ENCODE data around the gene ATP1B1. TPM values are rescaled to one million over a fixed set of nuclear protein-coding genes. Genes with fewer than 3 reads are reported as not detected.
"Not testable (repeated sequence)": the region's sequence is repeated elsewhere in the genome, so short reads cannot be mapped to it uniquely, and the experiment has no call there.

ATP1B1 gene
- total and polyA plus RNA-seq, 9 donors = 35.8 to 130 (median 81.0) TPM

GRCh38 chr1:169175461-169175860 lies 69.0 kb downstream of the ATP1B1 start:
- no peaks in the 10 kb centered on the region for H3K9me3 ChIP-seq
- H3K27me3 ChIP-seq = no peaks in the 10 kb centered on the region
- no peaks in the 10 kb centered on the region for H3K4me1 ChIP-seq (ENCODE audit: insufficient read depth)
- intact Hi-C loops (cut with DNase I) = no loop called here
- WGBS, 3 donors = 72 to 77% (median 74%) methylated on average over 2 of the region's 2 CpGs
- no peak for TF ChIP-seq POLR2A (IDR thresholded peaks at IDR 0.05)
- TF ChIP-seq EP300 (IDR thresholded peaks at IDR 0.05) = no peak
- TF ChIP-seq, protein P1, sequence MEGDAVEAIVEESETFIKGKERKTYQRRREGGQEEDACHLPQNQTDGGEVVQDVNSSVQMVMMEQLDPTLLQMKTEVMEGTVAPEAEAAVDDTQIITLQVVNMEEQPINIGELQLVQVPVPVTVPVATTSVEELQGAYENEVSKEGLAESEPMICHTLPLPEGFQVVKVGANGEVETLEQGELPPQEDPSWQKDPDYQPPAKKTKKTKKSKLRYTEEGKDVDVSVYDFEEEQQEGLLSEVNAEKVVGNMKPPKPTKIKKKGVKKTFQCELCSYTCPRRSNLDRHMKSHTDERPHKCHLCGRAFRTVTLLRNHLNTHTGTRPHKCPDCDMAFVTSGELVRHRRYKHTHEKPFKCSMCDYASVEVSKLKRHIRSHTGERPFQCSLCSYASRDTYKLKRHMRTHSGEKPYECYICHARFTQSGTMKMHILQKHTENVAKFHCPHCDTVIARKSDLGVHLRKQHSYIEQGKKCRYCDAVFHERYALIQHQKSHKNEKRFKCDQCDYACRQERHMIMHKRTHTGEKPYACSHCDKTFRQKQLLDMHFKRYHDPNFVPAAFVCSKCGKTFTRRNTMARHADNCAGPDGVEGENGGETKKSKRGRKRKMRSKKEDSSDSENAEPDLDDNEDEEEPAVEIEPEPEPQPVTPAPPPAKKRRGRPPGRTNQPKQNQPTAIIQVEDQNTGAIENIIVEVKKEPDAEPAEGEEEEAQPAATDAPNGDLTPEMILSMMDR (IDR thresholded peaks at IDR 0.05) = no peak
- no peaks in the 10 kb centered on the region for H3K36me3 ChIP-seq
- H3K27ac ChIP-seq = no peak overlapping the region
- DNase-seq = no peak
- H3K4me3 ChIP-seq = no peak overlapping the region

DNA sequence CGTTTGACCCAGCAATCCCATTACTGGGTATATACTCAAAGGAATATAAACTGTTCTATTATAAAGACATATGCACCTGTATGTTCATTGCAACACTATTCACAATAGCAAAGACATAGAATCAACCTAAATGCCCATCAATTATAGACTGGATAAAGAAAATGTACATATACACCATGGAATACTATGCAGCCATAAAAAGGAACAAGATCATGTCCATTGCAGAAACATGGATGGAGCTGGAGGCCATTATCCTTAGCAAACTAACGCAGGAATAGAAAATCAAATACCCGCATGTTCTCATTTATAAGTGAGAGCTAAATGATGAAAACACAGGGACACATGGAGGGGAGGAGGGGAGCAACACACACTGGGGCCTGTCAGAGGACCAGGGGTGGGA lies 72.9 kb downstream of the ATP1B1 start:
- H3K4me1 ChIP-seq (ENCODE audit: insufficient read depth); H3K4me3 ChIP-seq; H3K27me3 ChIP-seq; DNase-seq; H3K9me3 ChIP-seq; H3K27ac ChIP-seq; H3K36me3 ChIP-seq; intact Hi-C loops (cut with DNase I): not testable (repeated sequence)
- WGBS, 3 donors = 93 to 97% (median 94%) methylated on average over 3 of the region's 3 CpGs

- WGBS, 3 donors = 81 to 88% (median 83%) methylated on average over 3 of the region's 3 CpGs
- Histone ChIP-seq H3K27me3 (no peaks in the 10 kb centered on the region), H3K36me3 (no peaks in the 10 kb centered on the region), H3K4me3 (no peak overlapping the region), H3K4me1 (ENCODE audit: insufficient read depth) (no peaks in the 10 kb centered on the region), H3K27ac (no peak overlapping the region), H3K9me3 (no peaks in the 10 kb centered on the region)
- TF ChIP-seq POLR2A (IDR thresholded peaks at IDR 0.05) (no peak), EP300 (IDR thresholded peaks at IDR 0.05) (no peak)
- TF ChIP-seq, protein P1 (IDR thresholded peaks at IDR 0.05) = no peak
- intact Hi-C loops (cut with DNase I) = no loop called here
- DNase-seq = no peak
Observed at GRCh38 chr1:169180174-169180573, 73.7 kb downstream of the ATP1B1 start.

Small RNA genes within 50 kb of the gene (small RNA-seq; reads per million reads assigned to genes)
- gene RNA5SP66 = not detected
